ENCODE measurements around the gene BMP3. TPM values are rescaled to one million over a fixed set of nuclear protein-coding genes. Genes with fewer than 3 reads are reported as not detected.

The BMP3 gene
- total RNA-seq, 4 donors from 2014 or later, result 1.3 TPM; not detected in 3

DNA sequence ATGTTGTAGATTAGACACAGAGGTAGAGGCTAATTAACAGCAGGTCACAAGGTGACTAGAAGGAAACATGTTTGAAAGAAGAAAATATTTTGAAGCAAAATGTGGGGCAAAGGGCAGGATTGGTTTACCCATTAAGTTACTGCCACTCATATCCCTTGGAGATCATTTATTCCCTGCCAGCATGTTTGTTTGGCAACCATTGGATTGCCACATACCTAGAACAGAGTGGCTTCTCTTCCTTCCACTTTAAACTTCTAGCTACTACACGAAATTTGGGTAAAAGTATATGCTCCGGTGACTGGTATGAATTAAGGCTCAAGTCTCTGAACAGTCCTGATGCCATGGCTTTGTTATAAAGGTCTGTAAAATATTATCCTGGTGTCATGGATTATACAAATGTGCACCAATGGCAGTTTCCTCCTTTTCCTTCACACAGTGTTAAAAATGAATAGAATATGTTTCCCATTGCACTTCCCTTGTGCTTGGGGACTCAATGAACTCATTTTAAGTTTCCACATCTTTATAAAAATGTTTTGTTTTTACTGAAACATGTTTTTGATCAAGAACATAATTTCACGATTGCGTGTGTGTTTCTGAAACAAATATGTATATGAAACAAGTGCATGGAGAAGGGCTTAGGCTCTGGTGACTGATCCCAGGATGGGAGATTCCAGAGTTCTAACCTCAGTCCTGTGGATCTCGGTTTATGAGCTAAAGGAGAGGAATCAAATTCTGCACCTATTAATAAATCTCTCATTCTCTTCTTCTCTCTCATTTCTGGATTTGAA is 12.3 kb downstream of the BMP3 start:
- intact Hi-C loops (cut with DNase I; ENCODE audit: low total_unique reads), result no loop called here
- no peak overlapping the region for H3K4me3 ChIP-seq
- no peak for TF ChIP-seq POLR2A (IDR thresholded peaks at IDR 0.05)
- TF ChIP-seq, protein P1, sequence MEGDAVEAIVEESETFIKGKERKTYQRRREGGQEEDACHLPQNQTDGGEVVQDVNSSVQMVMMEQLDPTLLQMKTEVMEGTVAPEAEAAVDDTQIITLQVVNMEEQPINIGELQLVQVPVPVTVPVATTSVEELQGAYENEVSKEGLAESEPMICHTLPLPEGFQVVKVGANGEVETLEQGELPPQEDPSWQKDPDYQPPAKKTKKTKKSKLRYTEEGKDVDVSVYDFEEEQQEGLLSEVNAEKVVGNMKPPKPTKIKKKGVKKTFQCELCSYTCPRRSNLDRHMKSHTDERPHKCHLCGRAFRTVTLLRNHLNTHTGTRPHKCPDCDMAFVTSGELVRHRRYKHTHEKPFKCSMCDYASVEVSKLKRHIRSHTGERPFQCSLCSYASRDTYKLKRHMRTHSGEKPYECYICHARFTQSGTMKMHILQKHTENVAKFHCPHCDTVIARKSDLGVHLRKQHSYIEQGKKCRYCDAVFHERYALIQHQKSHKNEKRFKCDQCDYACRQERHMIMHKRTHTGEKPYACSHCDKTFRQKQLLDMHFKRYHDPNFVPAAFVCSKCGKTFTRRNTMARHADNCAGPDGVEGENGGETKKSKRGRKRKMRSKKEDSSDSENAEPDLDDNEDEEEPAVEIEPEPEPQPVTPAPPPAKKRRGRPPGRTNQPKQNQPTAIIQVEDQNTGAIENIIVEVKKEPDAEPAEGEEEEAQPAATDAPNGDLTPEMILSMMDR (IDR thresholded peaks at IDR 0.05), result no peak
- H3K4me1 ChIP-seq, result no peaks in the 10 kb centered on the region
- no peak for DNase-seq
- no peaks in the 10 kb centered on the region for H3K9me3 ChIP-seq
- H3K36me3 ChIP-seq, result no peaks in the 10 kb centered on the region
- no peaks in the 10 kb centered on the region for H3K27me3 ChIP-seq
- no peak overlapping the region for H3K27ac ChIP-seq

DNA sequence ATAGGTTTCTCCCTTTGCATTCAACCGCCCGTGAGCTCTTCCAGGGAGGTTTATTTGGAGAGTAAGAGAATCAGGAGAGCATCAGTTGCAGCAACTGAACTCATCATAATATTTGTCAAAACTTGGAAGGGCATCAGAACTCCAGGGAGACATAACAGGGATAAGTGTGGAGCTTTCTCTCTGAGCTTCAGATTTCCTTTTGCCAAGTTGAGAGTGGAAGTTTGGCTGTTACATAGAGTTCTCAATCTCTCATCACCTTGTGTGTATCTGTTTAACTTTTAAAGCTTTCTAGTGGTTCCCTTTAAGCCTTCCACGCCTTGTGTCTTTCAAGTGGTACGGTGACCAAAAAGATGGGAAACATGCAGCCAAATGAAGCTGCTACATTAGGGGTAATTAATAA is 18.8 kb downstream of the BMP3 start:
- no peak overlapping the region for H3K27ac ChIP-seq
- H3K4me1 ChIP-seq, result no peaks in the 10 kb centered on the region
- TF ChIP-seq, protein P1 (IDR thresholded peaks at IDR 0.05), result no peak
- TF ChIP-seq POLR2A (IDR thresholded peaks at IDR 0.05), result no peak
- DNase-seq, result no peak
- H3K4me3 ChIP-seq, result no peak overlapping the region
- no peaks in the 10 kb centered on the region for H3K9me3 ChIP-seq
- intact Hi-C loops (cut with DNase I; ENCODE audit: low total_unique reads), result no loop called here
- no peaks in the 10 kb centered on the region for H3K36me3 ChIP-seq
- H3K27me3 ChIP-seq, result no peaks in the 10 kb centered on the region

DNA sequence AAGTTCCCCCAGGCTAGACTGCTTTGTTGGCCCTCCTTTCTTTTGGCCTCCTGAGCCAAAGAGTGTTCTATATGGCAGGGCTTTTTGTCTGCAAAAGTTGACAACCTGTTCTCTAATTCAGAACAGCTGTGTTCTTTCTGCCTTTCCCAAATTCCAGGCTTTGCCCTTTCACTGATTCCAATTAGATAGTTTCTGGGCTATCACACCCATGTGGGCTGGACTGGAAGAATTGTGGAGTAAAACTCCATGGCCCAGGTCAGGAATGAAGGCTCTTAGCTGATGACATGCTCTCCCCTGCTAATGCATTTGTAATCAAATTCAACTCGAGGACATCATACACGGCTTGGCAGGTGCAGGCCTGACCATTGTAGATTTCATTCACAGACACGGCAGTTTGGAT is 19.4 kb downstream of the BMP3 start:
- Histone ChIP-seq H3K27me3 (no peaks in the 10 kb centered on the region), H3K4me3 (no peak overlapping the region), H3K9me3 (no peaks in the 10 kb centered on the region), H3K4me1 (no peaks in the 10 kb centered on the region), H3K36me3 (no peaks in the 10 kb centered on the region), H3K27ac (no peak overlapping the region)
- TF ChIP-seq, protein P1 (IDR thresholded peaks at IDR 0.05), result no peak
- TF ChIP-seq POLR2A (IDR thresholded peaks at IDR 0.05), result no peak
- DNase-seq, result no peak
- intact Hi-C loops (cut with DNase I; ENCODE audit: low total_unique reads), result no loop called here

DNA sequence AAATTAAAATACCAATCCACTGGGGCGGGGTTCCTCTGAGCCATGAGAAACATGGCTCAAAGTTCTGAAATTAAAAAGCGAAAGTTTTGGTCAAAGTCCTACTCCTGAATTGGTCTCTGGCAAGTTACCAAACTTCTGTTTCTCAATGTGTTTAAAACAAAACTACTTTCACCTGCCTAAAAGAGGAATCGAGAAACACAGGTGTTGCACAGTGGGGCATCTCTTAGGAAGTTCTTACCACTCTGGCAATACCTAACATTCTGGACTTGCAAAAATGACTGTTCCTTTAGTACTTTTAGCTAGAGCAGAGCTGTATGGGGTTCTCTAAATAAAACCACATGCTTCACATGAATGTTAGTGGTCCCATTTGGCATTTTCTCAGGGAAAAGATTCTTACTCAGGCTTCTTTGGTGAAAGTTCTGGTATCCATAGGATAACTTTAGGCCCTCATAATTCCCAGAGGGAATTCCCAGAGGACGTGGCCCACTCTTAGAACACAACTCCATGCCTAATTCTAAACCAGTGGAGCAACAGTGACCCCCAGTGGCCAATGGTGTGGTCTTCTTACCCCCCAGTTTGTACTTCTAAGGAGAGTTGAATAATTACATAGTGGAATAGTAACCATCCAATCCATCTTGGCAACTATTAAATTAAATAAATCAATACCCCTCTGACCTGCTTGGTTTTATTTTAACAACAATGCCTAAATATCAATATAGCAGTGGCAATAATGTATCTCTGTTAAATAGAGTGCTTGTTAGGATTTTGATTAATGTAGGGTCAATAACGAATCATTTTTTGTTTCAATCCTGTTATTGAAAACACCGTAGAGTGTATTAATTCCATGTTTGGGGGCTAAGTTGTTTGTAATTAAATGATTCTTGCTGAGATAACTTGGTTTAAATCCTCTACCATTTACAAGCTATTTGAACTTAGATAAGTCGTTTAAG is 21.9 kb downstream of the BMP3 start:
- Histone ChIP-seq H3K36me3 (no peaks in the 10 kb centered on the region), H3K27ac (no peak overlapping the region), H3K4me3 (no peak overlapping the region), H3K4me1 (no peaks in the 10 kb centered on the region), H3K9me3 (no peaks in the 10 kb centered on the region), H3K27me3 (no peaks in the 10 kb centered on the region)
- no peak for TF ChIP-seq POLR2A (IDR thresholded peaks at IDR 0.05)
- TF ChIP-seq, protein P1 (IDR thresholded peaks at IDR 0.05), result peak; percentile 11 to 23 (median 14)
- intact Hi-C loops (cut with DNase I; ENCODE audit: low total_unique reads), result no loop called here
- no peak for DNase-seq

DNA sequence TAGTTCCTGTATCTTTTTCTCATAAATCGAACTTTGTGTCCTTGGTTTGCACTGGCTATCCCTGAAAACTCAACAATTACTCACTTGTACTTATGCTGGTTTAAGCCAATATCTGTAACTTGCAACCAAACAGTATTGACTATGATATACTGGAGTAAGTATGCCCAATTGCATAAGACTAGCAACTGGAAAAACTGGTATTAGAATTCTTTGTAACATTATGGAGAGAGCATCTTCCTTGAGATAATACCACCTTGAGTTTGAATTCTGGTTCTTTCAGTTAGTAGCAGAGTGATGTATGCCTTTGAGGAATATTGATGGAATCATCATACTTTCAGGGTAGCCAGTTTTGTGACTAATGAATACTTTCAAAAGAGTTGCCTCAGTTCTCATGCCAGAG is 28.1 kb downstream of the BMP3 start:
- H3K4me1 ChIP-seq, result no peaks in the 10 kb centered on the region
- no peaks in the 10 kb centered on the region for H3K27me3 ChIP-seq
- H3K27ac ChIP-seq, result no peak overlapping the region
- H3K36me3 ChIP-seq, result no peaks in the 10 kb centered on the region
- intact Hi-C loops (cut with DNase I; ENCODE audit: low total_unique reads), result no loop called here
- TF ChIP-seq, protein P1 (IDR thresholded peaks at IDR 0.05), result no peak
- no peak for TF ChIP-seq POLR2A (IDR thresholded peaks at IDR 0.05)
- H3K4me3 ChIP-seq, result no peak overlapping the region
- DNase-seq, result no peak
- H3K9me3 ChIP-seq, result no peaks in the 10 kb centered on the region
